Fibroblast of the aortic adventitia (primary cell): ENCODE data around the gene P3H2. TPM values are rescaled to one million over a fixed set of nuclear protein-coding genes. Genes with fewer than 3 reads are reported as not detected.

Experiments used
- DNase-seq: peaks from one replicate; pipeline ENCODE4 v3.0.0-alpha.2; 2010; ENCODE audit warnings: low read depth
- H3K4me3 ChIP-seq: 2 replicates; pipeline ENCODE4 v1.5.1; 2011; ENCODE audit warnings: low read depth, mild to moderate bottlenecking, control low read depth, low read length, moderate library complexity
- total RNA-seq: library from RNA; depleted of rRNA; stranded (reverse); fragments of >200 nt; gene quantifications from 2 replicates; pipeline ENCODE4 v1.2.3, GENCODE V29; 2012; ENCODE audit warnings: low replicate concordance
- TF ChIP-seq, protein P1 (sequence below): IDR thresholded peaks from 2 replicates; pipeline ENCODE4 v1.5.1; 2011; ENCODE audit warnings: mild to moderate bottlenecking, low read length, control low read depth, inconsistent platforms; ENCODE audit not compliant: insufficient read depth

Gene P3H2
- total RNA-seq, 1 donor = 4.0 TPM

DNA sequence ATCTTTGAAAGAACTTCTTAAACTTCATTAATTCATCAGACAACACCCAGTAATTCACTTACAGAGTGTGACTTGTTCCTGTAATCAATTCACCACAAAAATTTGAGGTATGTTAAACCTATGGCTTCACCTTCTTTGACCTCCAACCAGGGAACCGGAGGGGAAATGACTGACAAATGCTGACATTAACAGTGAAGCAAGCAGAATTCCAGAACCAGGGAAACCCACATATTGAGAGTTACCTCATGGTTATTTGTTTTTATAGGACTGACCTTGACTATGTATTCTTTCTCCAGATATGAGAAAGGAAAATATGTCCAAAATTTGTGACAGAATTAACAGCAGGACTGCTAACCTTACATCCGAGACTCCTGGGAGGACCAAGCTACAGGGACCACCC is 2.7 kb downstream of the P3H2 start:
- TF ChIP-seq, protein P1, sequence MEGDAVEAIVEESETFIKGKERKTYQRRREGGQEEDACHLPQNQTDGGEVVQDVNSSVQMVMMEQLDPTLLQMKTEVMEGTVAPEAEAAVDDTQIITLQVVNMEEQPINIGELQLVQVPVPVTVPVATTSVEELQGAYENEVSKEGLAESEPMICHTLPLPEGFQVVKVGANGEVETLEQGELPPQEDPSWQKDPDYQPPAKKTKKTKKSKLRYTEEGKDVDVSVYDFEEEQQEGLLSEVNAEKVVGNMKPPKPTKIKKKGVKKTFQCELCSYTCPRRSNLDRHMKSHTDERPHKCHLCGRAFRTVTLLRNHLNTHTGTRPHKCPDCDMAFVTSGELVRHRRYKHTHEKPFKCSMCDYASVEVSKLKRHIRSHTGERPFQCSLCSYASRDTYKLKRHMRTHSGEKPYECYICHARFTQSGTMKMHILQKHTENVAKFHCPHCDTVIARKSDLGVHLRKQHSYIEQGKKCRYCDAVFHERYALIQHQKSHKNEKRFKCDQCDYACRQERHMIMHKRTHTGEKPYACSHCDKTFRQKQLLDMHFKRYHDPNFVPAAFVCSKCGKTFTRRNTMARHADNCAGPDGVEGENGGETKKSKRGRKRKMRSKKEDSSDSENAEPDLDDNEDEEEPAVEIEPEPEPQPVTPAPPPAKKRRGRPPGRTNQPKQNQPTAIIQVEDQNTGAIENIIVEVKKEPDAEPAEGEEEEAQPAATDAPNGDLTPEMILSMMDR = no peak
- no peak for DNase-seq
- H3K4me3 ChIP-seq = no peak overlapping the region

DNA sequence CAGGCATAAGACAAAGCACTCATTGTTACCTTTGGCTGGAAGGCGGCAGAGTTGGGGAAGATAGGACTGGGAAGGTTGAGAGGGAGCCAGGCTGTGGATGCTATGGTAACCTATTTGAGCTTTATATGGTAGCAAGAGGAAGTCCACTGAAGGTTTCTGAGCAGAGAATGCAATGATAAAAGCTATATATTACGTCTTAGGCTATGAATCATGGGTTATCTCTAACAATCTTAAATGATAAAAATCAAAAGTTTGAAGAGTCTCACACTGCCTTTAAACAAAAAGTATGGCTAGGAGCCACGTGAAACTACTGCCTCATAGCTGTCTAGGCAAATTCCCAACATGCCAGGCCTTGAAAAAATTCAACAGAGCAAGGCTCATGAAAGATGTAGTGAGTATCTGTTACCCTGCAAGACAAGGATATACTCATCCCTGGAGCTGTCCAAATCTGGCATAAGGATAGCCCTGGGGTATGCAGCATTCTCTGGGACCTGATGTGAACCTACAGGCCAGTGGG is 4.1 kb downstream of the P3H2 start:
- TF ChIP-seq, protein P1 = no peak
- DNase-seq = peak; percentile 61
- H3K4me3 ChIP-seq = no peak overlapping the region

DNA sequence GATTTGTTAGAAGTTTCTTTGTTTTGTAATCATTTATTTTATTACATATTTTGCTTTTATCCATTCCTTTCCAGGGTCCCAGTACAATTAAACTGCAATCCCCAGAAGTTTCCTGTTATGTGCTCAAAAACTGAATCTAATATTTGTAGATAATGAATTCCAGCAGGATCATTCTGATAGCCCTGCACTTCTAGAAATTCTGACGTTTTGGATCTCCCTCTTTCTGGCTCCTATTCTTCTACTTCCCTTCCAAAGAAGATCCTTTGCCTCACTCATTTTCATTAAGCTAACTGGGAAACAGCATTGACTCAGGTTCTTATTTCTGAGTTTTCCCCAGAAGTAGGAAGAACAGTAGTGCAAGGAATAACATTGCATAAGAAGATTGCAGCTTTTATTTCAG is 9.9 kb downstream of the P3H2 start:
- no peak overlapping the region for H3K4me3 ChIP-seq
- TF ChIP-seq, protein P1 = no peak
- DNase-seq = no peak

DNA sequence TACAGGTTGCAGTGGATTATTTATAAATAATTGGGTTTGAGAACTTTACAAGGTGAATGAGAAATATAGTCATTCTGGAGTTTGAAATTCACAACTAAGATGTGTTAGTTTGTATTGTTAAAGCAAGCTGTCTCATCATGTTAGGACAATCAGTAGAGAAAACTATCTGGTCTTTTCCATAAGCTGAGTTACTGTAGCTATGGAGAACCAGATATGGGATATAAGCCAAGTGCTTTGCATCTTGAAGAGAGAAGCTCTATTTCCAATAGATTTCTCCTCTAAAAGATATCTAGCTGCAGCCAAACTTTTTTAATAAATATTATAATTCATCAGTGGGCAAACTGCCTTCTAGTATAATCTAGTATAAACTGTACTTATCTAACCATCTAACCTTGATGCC is 11.3 kb downstream of the P3H2 start:
- DNase-seq = no peak
- H3K4me3 ChIP-seq = no peak overlapping the region
- TF ChIP-seq, protein P1 = no peak

DNA sequence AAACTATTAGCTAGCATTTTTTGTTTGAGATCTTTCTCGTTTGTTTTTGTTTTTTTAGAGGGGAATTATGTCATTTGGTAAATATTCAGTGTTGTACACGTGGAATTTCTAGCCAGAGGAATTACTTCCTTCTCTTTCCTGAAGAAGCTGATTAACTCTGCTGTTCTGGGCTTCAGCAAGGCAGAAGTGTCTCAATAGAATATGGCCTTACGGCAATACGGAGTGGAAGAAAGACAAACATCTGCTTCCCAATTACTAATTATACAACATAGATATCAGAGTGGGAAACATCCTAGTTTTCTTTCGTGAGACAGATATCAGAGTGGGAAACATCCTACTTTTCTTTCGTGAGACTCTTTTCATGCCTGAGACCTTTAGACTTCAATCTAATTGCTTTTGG is 11.9 kb downstream of the P3H2 start:
- no peak overlapping the region for H3K4me3 ChIP-seq
- no peak for DNase-seq
- TF ChIP-seq, protein P1 = no peak

DNA sequence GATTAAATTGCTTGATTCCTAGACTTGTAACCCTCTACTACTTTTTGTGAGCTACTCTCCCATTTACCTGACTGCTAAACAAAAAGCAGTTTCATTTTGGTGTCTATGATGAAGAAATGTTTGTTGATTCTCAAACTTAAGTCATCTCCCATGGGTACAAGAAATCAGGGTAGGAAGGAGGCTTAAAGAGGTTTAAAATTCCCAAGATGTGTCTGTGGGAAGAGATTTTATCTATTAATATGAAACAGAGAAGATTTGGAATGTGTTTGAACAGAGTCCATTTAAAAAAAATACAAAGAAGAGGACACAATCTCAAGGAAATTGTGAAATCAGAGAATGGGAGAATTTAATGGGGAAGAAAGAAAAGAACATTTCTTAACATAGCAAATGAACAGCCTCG is 14.8 kb downstream of the P3H2 start:
- peak; percentile 30 for DNase-seq
- TF ChIP-seq, protein P1 = no peak
- H3K4me3 ChIP-seq = no peak overlapping the region
